HepG2 (cell line): ENCODE measurements around the gene ARVCF. TPM values are rescaled to one million over a fixed set of nuclear protein-coding genes. Genes with fewer than 3 reads are reported as not detected.

Source experiments
- E2F5 ChIP-seq: sonication (generic); formaldehyde crosslinking; conservative IDR thresholded peaks from 2 replicates; pipeline ENCODE4 v1.4.0; 2020; ENCODE audit warnings: missing genetic modification reagents
- EP300 ChIP-seq, 3 experiments: sonication (generic) in 1 of 3; formaldehyde crosslinking in 1 of 3; IDR thresholded peaks; 2 replicates each; pipeline versions ENCODE4 v1.5.1 to v1.6.1; 2011 to 2020; ENCODE audit warnings: low read depth in 2 of 3, low read length in 2 of 3, borderline replicate concordance in 1 of 3, improper control_type of control experiment in 1 of 3, mild to moderate bottlenecking in 1 of 3, missing genetic modification reagents in 1 of 3, moderate library complexity in 1 of 3
- FOXK1 ChIP-seq: sonication (generic); formaldehyde crosslinking; IDR thresholded peaks from 2 replicates; pipeline ENCODE4 v1.4.0; 2020; ENCODE audit warnings: low read depth, missing genetic modification reagents, borderline replicate concordance
- HIC2 ChIP-seq: sonication (generic); formaldehyde crosslinking; IDR thresholded peaks from 2 replicates; pipeline ENCODE4 v1.9.0; 2022; ENCODE audit warnings: low read depth, missing genetic modification reagents
- MEF2D ChIP-seq: sonication (generic); formaldehyde crosslinking; IDR thresholded peaks from 2 replicates; pipeline ENCODE4 v1.5.1; 2020; ENCODE audit warnings: mild to moderate bottlenecking, missing genetic modification reagents
- STAG1 ChIP-seq: sonication (generic); formaldehyde crosslinking; IDR thresholded peaks from 2 replicates; pipeline ENCODE4 v1.4.0; 2020; ENCODE audit warnings: missing genetic modification reagents
- SUZ12 ChIP-seq: fragments of 150-350 bp; IDR thresholded peaks from 2 replicates; pipeline ENCODE4 v1.6.1; 2014; ENCODE audit warnings: low read depth, low read length
- SYNCRIP ChIP-seq: fragments of 200-400 bp; formaldehyde crosslinking; IDR thresholded peaks from 2 replicates; pipeline ENCODE4 v1.6.1; 2018; ENCODE audit warnings: mild to moderate bottlenecking, low read depth, low read length; ENCODE audit not compliant: insufficient read depth
- TAF15 ChIP-seq: fragments of 200-400 bp; formaldehyde crosslinking; IDR thresholded peaks from one replicate; pipeline ENCODE4 v1.6.1; 2018; ENCODE audit warnings: mild to moderate bottlenecking, low read depth, low read length; ENCODE audit not compliant: poor library complexity, severe bottlenecking
- TIGD3 ChIP-seq: sonication (generic); formaldehyde crosslinking; IDR thresholded peaks from 2 replicates; pipeline ENCODE4 v1.5.1; 2020; ENCODE audit warnings: mild to moderate bottlenecking, missing genetic modification reagents, borderline replicate concordance
- ZBTB43 ChIP-seq: sonication (generic); formaldehyde crosslinking; conservative IDR thresholded peaks from 2 replicates; pipeline ENCODE4 v1.4.0; 2020; ENCODE audit warnings: missing genetic modification reagents
- ZNF746 ChIP-seq: sonication (generic); formaldehyde crosslinking; IDR thresholded peaks from 2 replicates; pipeline ENCODE4 v1.8.0; 2022; ENCODE audit warnings: mild to moderate bottlenecking, missing genetic modification reagents
- ZSCAN25 ChIP-seq: sonication (generic); formaldehyde crosslinking; IDR thresholded peaks from 2 replicates; pipeline ENCODE4 v1.8.0; 2022; ENCODE audit warnings: mild to moderate bottlenecking, missing genetic modification reagents
- polyA plus RNA-seq, 8 experiments: library from polyadenylated mRNA; depleted of rRNA in 3 of 8; stranded (reverse) in 7 of 8; unstranded in 1 of 8; fragments of >200 nt; fragmentation: Illumina TruSeq in 4 of 8; extraction: Trizol in 4 of 8; gene quantifications; 2 replicates each; pipeline versions ENCODE4 v1.2.1 to v1.2.3, GENCODE V29; 2011 to 2016; ENCODE audit warnings: low read depth in 4 of 8, missing spikeins in 1 of 8, mixed read lengths in 1 of 8; ENCODE audit not compliant: insufficient read depth in 1 of 8
- total RNA-seq, 5 experiments: library from RNA; depleted of rRNA; stranded (reverse); fragments of >200 nt; fragmentation: Illumina TruSeq; extraction: Trizol; gene quantifications; 2 replicates each; pipeline ENCODE4 v1.2.3, GENCODE V29; 2016; ENCODE audit warnings: low read depth in 1 of 5

The ARVCF gene
- total and polyA plus RNA-seq, 2 of the 13 experiments (the other 11 are each of a cell fraction or from before 2014, with no cell fraction given): 16.4 to 17.7 TPM

GRCh38 chr22:19959043-19959586 is 57.5 kb downstream of the ARVCF start (continued):
- TF ChIP-seq MEF2D (CRISPR knock-in tag): peak; percentile 47; the same call in 1 of the 2 replicates
- no peak for TF ChIP-seq ZBTB43
- no peak for TF ChIP-seq SYNCRIP
- 0 out of 2 replicates have a peak, but pooled peaks have one; percentile 5 for TF ChIP-seq STAG1 (CRISPR knock-in tag)
- TF ChIP-seq TAF15: no peak
- no peak for TF ChIP-seq HIC2
- no peak for TF ChIP-seq SUZ12
- no peak for TF ChIP-seq TIGD3 (CRISPR knock-in tag)
- TF ChIP-seq E2F5 (CRISPR knock-in tag): no peak
- TF ChIP-seq FOXK1 (CRISPR knock-in tag): no peak
- no peak for TF ChIP-seq ZSCAN25
- no peak for TF ChIP-seq ZNF746
- no peak for TF ChIP-seq EP300 (IDR thresholded peaks at IDR 0.05; ENCODE audit: low read depth in 2 of 2, low read length in 2 of 2)
- no peak for TF ChIP-seq EP300 (CRISPR knock-in tag; IDR thresholded peaks at IDR 0.05; ENCODE audit: borderline replicate concordance)
- TF ChIP-seq, all 625 proteins: peak for 53
